ENCODE measurements around the gene MMD2.

MMD2 gene

DNA sequence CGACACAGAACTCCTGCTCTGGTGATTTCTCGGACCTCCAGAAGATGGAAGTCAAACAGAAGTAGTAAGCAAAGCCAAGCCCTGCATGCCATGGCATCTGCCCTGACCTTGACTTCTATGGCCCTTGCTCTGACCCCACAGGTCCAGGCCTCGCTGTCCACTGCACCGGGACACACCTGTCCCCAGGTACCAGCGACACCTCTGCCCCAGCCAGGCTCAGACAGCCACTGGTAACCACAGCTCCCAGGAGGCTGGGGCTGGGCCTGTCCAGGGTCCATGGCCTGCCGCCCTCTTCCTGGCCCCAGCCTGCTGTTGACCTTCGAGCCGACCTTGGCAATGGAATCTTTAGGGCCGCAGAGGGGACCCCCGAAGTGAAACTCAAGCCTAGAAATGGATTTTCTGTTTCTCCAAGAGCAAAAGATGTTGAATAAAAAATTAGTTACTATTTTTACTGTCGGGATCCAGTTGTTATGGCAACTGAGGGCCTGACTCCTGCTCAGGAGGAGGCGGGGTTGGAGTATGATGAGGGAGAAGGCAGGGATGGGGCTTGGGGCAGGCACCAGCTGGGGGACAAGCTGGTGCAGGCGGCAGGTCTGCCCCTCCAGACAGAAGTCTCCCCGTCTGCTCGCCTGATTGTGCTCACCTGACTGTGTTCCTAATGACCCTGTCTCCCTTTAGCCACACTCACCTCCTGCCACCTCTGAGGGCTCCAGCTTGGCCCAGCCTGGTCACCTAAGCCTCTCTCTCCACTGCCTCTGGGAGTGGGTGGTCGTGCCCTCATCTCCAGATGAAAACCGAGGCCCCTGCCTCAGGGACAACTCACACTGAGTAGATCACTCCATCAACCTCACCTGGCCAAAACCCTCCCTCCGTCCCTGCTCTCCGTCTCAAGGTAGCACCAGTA is 4.1 kb upstream of the MMD2 start:
- Histone ChIP-seq H3K4me3 (replicated peaks; ENCODE audit: insufficient read depth, low read length) (no peak overlapping the region), H3K27me3 (ENCODE audit: insufficient read depth, poor library complexity, severe bottlenecking) (peaks cover 2% of the 10 kb centered on the region), H3K27ac (replicated peaks) (no peak overlapping the region)
- DNase-seq (ENCODE audit: low read depth in 1 of 2, low spot score in 1 of 2): no peak
- TF ChIP-seq GABPA (IDR thresholded peaks at IDR 0.05; ENCODE audit: low read depth) (no peak), POLR2AphosphoS5 (IDR thresholded peaks at IDR 0.05; ENCODE audit: low read depth) (no peak), CTCF (IDR thresholded peaks at IDR 0.05; ENCODE audit: insufficient read depth, low read length) (no peak), REST (IDR thresholded peaks at IDR 0.05; ENCODE audit: insufficient replicate concordance, low read depth) (no peak), SPI1 (IDR thresholded peaks at IDR 0.05; ENCODE audit: borderline replicate concordance, low read depth) (no peak)

DNA sequence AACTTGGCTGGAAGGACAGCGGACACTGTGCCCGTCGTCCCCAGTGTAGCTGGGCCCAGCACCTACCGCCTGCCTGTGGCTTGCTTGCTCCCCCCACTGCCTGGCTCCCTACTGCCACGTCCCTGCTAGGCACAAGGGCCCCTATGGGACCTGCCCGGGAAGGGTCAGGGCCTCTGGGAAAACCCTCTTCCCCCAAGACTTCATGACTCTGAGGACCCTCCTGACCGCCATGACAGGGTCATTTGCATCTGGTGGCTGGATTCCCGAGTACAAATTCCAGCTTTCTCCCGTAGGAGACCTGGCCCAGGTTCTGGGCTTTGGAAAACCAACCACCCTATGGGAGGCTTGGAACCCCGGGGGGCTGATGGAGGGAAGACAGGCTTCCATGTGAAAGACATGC is 1.4 kb upstream of the MMD2 start:
- Histone ChIP-seq H3K27me3 (ENCODE audit: insufficient read depth, poor library complexity, severe bottlenecking) (peaks cover 7% of the 10 kb centered on the region), H3K4me3 (replicated peaks; ENCODE audit: insufficient read depth, low read length) (no peak overlapping the region), H3K27ac (replicated peaks) (no peak overlapping the region)
- no peak for TF ChIP-seq POLR2AphosphoS5 (IDR thresholded peaks at IDR 0.05; ENCODE audit: low read depth)
- no peak for TF ChIP-seq SPI1 (IDR thresholded peaks at IDR 0.05; ENCODE audit: borderline replicate concordance, low read depth)
- TF ChIP-seq CTCF (IDR thresholded peaks at IDR 0.05; ENCODE audit: insufficient read depth, low read length): no peak
- TF ChIP-seq REST (IDR thresholded peaks at IDR 0.05; ENCODE audit: insufficient replicate concordance, low read depth): no peak
- no peak for DNase-seq (ENCODE audit: low read depth in 1 of 2, low spot score in 1 of 2)

DNA sequence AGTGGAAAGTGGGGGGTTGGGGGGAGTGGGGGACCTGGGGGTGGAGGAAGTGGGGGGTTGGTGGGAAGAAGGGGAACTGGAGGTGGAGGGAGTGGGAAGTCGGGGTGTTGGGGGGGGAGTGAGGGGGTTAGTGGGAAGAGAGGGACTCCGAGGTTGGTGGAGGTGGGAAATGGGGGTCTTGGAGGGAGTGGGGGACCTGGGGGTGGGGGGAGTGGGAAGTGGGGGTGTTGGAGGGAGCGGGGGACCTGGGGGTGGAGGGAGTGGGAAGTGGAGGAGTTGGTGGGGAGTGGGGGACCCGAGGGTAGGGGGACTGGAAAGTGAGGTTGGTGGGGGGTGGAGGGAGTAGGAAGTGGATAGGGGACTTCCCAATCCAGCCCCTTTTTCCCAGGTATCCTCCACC is 906 bp upstream of the MMD2 start:
- TF ChIP-seq GABPA (IDR thresholded peaks at IDR 0.05; ENCODE audit: low read depth) (no peak), CTCF (IDR thresholded peaks at IDR 0.05; ENCODE audit: insufficient read depth, low read length) (no peak), SPI1 (IDR thresholded peaks at IDR 0.05; ENCODE audit: borderline replicate concordance, low read depth) (no peak), REST (IDR thresholded peaks at IDR 0.05; ENCODE audit: insufficient replicate concordance, low read depth) (no peak), POLR2AphosphoS5 (IDR thresholded peaks at IDR 0.05; ENCODE audit: low read depth) (no peak)
- no peak overlapping the region for H3K4me3 ChIP-seq (replicated peaks; ENCODE audit: insufficient read depth, low read length)
- H3K27me3 ChIP-seq (ENCODE audit: insufficient read depth, poor library complexity, severe bottlenecking): peaks cover 7% of the 10 kb centered on the region
- DNase-seq (ENCODE audit: low read depth in 1 of 2, low spot score in 1 of 2): no peak
- H3K27ac ChIP-seq (replicated peaks): no peak overlapping the region

All from HL-60 (cell line).